ENCODE results near the gene CHD5. TPM values are rescaled to one million over a fixed set of nuclear protein-coding genes. Genes with fewer than 3 reads are reported as not detected.
"Not testable (repeated sequence)": the region's sequence is repeated elsewhere in the genome, so short reads cannot be mapped to it uniquely, and the experiment has no call there.

Gene CHD5
- polyA plus RNA-seq, 4 donors: 0.21 to 0.43 (median 0.35) TPM

DNA sequence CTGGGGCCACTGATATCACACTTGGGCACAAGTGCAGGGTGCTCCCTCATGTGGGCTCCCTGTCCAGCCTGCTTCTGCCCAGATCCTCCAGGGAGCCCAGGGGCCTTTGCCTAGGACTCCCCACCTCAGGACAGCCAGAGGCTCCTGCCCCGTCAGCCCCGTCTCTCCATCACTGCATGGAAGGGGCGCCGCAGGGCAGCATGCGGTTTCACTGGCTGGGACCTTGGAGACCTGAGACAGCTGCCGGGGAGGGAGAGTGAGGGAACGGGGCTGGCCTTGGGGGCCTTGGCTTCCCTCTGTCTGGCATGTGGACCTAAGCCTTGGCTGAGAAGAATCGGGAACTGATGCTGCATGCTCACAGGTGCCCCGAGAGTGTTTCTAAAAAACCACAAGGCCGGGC is 87.9 kb downstream of the CHD5 start:
- DNase-seq (ENCODE audit: low read depth in 4 of 4, low spot score in 3 of 4): no peak

DNA sequence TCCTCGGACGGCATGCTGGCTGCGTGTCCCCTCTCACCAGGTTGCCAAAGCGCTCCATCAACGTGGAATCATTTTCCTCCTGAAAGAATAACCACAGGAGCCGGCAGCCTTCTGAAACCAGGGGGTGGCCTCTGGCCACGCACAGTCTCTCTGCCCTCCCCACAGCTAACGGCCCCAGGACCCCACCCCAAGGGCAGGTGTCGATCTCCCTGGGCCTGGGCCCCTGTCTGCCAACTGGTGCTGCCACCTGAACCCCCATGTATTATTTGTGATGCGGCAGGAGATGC is 88.4 kb downstream of the CHD5 start:
- no peak for DNase-seq (ENCODE audit: low read depth in 4 of 4, low spot score in 3 of 4)

DNA sequence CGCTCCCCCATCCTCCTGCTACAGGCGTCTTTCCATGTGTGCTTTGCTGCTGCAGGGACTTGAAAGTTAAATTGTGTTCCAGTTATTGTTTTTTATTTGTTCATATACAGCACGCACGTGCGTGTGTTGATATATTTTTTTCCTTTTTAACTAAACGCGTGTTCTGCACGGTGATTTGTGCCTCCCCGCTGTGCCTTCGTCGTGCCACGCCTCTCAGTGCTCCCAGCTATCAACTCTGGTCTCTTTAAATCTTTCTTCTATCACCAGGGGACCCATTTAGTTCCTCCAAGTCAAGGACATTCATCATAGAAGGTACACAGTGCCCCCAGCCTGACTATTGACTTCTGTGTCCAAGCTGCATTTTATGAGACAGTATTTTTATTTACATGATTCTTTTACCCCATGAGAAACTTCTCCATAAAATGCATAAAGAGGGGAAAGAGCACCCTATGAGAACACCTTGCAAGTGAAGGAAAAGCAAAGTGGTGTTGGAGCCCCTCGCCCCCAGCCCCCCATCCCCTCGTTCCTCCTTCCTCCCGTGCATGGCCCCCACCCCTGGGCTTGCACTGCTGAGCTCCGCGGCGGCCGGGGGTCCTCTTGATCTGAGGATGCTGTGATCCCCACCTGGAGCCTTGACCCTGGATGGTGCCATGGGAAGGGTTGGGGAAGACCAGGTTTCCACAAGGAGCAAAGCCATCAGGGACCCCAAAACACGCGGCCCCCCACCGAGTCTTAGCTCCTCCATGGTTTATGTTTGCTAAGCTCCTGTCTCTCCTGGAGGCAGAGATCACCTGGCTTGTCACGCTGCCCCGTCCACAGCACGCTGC is 88.9 kb downstream of the CHD5 start:
- DNase-seq (ENCODE audit: low read depth in 4 of 4, low spot score in 3 of 4): no peak

DNA sequence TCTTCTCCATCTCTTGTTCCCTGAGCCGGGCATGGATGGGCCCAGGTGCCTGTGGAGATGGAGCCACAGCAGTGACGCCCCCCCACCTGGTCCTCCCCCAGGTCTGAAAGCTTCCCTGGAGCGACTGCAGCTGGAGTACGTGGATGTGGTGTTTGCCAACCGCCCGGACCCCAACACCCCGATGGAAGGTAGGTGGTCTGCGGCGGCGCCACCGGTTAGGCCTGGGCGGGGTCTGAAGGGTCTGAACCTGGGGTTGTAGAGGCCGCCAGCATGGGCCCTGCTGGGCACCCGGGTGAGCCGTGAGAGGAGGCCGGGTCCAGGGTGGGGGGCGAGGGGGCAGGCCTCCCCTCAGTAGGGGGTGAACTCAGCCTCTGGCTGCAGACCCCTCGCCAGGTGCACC is 89.8 kb downstream of the CHD5 start:
- DNase-seq (ENCODE audit: low read depth in 4 of 4, low spot score in 3 of 4): no peak

DNA sequence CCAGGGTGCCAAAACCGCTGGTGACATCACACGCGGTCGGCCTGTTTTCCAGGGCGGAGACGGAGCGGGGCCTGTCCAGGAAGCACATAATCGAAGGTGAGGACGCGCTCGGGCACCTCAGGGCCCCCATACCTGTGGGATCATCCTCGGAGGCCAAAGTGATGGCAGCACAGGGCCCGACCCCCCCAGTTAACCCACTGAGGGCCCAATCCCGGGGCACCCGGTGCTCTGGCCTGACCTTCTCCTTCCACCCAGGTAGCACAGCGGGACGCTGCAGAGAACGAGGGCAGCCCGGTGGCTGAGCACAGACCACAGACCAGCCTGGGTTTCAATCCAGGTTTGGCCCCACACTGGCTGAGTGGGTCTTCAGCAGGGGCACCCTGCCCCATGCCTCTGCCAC is 91.2 kb downstream of the CHD5 start:
- no peak for DNase-seq (ENCODE audit: low read depth in 4 of 4, low spot score in 3 of 4)

DNA sequence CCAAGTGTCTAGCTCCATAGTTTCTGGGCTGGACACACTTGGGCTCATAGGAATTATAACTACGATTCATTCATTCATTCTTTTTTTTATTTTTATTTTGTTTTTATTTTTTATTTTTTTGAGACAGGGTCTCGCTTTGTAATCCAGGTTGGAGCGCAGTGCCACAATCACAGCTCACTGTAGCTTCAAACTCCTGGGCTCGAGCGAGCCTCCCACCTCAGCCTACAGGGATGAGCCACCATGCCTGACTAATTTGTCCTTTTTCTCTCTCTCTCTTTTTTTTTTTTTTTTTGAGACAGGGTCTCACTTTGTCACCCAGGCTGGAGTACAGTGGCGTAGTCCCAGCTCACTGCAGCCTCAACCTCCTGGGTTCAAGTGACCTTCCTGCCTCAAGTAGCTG is 92.2 kb downstream of the CHD5 start:
- no peak for DNase-seq (ENCODE audit: low read depth in 4 of 4, low spot score in 3 of 4)

DNA sequence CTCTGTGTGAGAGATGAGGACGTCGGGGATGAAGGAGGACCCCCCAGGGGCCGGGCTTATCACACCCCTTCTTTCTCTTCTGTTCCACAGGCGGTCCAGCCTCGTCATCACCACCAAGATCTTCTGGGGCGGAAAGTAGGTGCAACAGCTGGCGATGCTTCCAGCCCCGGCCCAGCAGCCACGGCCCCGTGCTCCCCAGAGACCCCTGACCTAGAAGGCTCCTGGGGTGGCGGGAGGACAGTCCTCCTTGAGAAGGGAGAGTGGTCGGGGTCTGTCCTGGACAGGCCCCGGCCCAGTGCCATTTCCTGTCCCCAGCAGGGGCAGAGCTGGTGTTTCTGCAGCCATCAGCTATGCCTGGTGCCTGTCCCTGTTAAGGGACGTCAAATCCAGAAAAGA is 92.7 kb downstream of the CHD5 start:
- DNase-seq (ENCODE audit: low read depth in 4 of 4, low spot score in 3 of 4): no peak

DNA sequence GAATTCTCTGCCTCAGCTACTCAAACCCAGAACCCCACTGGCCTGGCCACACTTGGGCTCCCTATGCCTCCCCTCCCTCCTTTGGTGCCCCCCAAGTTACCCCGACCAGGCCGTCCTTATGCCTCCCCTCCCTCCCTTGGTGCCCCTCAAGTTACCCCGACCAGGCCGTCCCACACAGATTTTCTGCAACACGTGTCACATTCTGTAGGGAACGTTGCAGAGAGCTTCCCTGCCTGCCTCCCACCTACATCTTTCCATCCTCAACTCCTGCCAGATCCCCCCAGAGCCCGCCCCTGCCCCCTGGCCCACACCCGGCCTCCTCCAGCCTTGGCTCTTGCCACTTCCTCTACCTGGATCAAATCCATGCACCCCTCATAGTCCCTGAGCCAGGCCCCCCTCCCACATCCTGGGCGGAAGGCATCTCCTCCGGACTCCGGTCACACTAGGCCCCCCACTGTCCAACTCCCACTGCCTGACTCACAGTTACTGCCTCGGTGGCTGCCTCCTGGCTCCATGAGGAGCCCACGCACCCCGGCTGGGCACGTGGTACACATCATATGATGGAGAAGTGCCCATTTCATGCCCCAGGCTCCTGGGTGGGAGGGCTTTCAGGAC is 93.3 kb downstream of the CHD5 start:
- DNase-seq (ENCODE audit: low read depth in 4 of 4, low spot score in 3 of 4): no peak

DNA sequence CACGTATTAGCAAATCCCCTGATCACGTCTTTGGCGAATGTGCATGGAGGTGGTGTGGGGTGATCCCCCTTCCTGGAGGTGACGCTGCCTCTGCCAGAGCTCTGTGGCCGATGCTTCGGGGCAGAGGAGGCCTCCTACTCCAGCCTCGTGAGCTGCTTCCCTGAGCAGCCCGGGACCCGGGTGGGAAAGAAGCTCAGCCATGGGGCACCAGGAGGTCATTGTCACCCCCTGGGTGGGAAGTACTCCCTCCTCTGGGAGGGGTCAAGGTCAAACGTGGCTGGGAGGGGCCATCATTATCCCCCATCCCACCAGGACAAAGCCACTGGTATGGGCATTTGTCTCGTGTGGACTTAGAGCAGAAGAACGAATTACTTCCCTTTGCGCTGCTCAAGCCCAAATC is 93.8 kb downstream of the CHD5 start:
- no peak for DNase-seq (ENCODE audit: low read depth in 4 of 4, low spot score in 3 of 4)

DNA sequence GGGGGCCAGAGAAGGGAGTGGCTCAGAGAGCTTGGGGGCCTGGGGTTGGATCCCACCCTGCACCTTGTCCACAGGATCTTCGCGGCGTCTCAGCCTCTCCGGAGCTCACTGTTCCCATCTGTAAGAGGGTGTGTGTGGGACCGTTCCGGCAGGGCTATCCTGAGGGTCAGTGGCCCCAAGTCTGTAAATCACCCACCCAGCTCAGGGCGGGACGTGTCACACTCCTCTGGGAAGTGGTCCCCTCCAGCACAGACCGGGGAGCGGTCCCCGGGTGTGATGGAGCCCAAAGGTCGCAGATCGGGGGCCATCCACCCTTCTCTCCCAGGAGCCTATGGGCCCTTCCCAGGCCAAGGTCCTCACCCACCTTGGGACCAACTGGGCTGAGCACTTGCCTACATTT is 94.5 kb downstream of the CHD5 start:
- DNase-seq (ENCODE audit: low read depth in 4 of 4, low spot score in 3 of 4): no peak

DNA sequence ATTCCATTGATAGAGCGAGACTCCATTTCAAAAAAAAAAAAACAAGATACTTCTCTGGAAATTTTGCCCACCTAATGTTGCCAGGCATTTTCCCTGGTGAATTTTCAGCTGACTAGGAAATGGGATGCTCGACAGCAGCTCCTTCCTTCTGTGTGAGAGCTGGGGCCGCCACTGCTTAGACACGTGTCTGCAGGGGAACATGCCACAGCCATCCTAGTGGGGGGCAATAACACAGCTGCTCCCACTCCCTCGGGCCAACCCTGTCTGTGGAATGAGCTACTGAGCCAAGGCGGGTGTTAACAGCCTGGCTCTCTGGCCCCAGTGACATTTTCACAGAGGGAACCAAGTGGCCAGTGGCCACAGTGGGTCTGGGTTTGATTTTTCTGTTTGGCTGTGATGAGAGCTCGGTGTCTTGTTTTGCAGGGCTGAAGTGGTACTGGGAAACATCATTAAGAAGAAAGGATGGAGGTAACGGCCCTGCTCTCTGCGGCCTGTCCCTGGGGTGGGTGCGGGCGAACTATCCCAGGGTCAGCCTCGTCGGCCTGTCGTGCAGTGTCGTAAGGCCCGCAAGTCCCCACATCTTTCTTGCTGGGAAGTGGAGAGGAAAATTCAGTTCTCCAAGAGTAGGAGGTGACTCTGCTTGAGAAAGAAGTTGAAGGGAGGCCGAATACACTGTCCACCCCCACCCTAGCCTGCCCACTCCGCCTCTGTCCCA is 95.2 kb downstream of the CHD5 start:
- no peak for DNase-seq (ENCODE audit: low read depth in 4 of 4, low spot score in 3 of 4)

DNA sequence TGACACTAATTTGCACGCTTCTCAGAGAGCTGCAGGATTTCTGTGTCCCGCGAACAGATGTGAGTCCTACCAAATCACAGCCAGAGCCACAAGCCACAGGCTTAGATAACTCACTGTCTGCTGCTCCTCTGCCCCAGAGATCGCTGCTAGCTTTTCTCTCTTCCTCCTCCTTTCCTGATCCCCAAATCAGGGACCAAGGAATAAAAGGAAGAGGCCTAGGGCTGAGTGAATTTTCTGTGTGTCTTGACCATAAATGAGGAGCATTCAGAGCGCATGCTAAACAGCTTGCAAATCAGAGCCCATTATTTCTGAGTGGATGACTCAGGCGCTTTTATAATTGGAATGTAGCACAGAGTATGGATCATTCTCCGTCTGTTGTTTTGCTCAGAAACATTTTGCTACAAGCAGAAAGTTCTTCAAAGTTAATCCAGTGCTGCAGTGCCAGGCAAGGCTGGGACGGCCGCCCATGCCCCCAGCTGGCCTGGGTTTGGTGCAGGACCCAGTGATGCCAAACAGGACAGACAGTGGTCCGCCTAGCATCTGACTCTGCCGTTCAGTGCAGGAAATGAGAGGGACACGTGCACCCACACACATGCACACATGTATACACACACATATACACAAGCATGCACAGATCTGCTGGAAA is 96.2 kb downstream of the CHD5 start:
- no peak for DNase-seq (ENCODE audit: low read depth in 4 of 4, low spot score in 3 of 4)

DNA sequence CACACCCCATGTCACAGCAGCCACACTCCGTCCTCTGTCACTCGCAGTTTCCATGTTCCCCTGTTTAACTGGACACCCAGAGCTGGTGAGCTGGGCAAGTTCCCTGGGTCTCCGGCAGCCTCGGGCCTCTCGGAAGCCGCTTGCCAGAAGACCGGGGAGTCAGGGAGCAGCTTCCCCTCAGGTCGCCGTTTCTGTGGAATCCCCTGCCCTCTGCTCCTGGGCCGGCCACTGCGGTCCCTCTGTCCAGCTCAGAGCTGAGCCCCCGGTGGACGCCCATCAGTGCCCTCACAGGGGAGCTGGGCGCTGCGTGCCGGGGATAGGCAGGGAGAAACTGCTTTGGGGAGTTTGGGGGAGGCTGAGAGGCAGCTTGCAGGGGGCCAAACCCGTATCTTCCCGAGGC is 96.7 kb downstream of the CHD5 start:
- DNase-seq (ENCODE audit: low read depth in 4 of 4, low spot score in 3 of 4): no peak

DNA sequence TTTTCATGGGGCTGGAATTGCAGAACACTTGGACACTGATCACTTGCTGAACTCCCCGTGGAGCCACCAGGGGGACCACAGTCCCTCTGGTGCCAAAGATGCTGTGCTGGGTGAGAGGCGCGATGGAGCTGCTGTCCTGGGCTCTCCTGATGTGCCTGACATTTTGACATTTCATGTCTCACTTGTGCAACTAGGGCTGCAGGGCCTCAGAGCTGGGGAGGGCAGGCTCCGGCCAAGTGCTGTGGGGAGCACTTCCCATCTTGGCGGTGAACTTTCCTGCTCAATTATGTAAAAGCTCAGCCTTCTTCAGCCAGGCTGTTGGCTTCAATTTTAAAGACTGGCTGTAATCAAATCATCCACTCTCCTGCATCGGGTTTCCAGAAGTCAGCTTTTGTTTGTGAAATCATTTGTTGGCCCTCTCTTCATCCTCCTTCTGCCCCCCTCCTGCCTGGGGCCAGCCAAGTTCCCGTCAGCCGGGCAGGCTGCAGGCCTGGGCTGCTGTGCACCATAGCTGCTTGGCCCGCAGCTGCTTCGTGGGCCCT is 97.6 kb downstream of the CHD5 start:
- no peak for DNase-seq (ENCODE audit: low read depth in 4 of 4, low spot score in 3 of 4)

DNA sequence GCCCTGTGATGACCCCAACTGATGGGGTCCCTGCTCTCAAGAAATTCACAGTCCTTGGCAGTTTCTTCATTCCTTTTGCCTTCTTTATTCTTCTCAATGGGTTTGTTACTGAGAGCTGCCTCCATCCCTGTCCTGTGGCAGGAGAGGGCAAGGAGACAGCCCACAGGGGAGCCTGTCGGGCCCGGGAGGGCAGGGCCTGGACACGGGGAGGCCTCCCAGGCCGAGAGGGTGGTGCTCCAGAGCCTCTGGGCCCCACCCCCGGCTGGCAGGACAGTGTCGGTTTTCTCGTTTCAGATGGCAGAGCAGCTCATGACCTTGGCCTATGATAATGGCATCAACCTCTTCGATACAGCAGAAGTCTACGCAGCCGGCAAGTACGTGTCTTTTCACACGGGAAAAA is 98.2 kb downstream of the CHD5 start:
- no peak for DNase-seq (ENCODE audit: low read depth in 4 of 4, low spot score in 3 of 4)

DNA sequence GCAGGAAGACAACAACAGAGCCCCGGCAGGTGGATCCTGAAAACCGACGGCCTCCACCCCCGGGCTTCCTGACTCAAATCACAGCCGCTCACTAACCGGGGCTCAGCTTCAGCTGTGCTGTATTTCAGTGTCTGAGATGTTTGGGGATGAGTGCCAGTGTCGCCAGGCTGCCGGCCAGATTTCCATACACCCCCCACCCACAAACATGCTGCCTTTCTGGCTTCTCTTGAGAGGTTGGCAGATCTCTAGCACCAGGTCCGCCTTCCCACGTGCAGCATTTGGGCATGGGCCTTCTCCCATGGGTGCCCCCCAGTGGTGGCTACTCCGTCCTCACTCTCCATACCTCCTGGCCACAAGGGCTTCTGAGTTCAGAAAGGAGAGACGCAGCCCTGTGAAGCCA is 99.7 kb downstream of the CHD5 start:
- no peak for DNase-seq (ENCODE audit: low read depth in 4 of 4, low spot score in 3 of 4)

DNA sequence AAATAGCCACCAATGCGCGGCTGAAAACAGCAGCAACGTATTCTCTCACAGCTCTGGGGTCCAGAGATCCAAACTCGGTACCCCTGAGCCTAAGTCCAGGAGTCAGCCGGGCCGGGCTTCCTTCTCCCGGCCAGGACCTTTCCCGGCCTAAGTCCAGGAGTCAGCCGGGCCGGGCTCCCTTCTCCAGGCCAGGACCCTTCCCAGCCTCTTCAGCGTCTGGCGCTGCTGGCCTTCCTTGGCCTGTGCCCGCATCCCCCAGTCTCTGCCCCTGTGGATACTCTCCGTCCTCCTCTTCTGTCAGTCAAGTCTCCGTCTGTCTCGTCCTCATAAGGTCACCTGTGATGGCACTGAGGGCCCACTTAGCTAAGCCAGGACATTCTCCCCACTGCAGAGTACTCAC is 102.2 kb downstream of the CHD5 start:
- DNase-seq (ENCODE audit: low read depth in 4 of 4, low spot score in 3 of 4): no peak

DNA sequence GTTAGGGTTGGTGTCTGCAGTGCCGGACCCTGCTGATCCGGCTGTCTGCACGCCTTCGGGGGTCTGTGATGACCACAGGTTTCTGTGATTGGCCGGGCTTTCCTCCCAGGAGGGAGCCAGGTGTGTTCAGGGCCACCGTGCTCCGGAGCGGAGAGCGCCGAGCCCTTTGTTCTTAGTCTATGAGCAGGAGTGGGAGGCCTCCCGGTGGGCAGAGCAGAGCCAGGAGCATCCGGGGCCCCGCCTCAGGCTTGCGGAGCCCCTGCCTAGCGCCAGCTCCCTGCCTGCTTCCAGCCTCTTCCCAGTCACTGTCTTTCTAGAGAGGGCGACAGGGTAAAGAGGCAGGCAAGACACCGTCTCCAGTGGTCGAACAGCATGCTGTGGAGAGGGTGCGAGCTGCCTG is 102.6 kb downstream of the CHD5 start:
- no peak for DNase-seq (ENCODE audit: low read depth in 4 of 4, low spot score in 3 of 4)

DNA sequence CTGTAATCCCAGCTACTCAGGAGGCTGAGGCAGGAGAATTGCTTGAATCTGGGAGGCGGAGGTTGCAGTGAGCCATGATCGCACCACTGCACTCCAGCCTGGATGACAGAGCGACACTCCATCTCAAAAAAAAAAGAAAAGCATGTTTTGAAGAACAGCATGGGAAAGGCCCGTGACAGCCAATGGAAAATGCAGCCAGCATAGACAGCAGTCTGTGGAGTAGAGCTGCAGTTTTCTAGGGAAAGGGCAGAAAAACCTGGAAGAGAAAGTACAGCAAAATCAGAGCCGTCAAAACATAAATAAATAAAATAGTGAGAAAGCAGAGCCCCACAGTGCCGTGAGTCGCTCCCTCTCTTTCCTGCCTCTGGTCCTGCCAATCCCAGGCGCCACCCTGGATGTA is 103.1 kb downstream of the CHD5 start:
- not testable (repeated sequence) for DNase-seq (ENCODE audit: low read depth in 4 of 4, low spot score in 3 of 4)

DNA sequence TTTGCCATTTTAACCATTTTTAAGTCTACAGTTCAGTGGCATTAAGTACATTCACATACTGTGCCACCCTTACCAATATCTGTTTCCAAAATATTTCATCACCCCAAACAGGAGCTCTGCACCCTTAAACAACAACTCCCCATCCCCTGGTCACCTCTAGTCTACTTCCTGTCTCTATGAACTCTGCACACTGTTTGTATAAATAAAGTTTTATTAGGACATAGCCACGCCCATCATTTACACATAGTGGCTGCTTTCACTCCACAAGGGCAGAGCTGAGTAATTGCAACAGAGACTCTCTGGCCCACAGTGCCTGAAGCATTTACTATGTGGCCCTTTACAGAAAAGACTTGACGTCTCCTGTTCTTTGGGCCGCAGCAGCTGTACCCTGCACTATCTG is 104.4 kb downstream of the CHD5 start:
- DNase-seq (ENCODE audit: low read depth in 4 of 4, low spot score in 3 of 4): no peak

DNA sequence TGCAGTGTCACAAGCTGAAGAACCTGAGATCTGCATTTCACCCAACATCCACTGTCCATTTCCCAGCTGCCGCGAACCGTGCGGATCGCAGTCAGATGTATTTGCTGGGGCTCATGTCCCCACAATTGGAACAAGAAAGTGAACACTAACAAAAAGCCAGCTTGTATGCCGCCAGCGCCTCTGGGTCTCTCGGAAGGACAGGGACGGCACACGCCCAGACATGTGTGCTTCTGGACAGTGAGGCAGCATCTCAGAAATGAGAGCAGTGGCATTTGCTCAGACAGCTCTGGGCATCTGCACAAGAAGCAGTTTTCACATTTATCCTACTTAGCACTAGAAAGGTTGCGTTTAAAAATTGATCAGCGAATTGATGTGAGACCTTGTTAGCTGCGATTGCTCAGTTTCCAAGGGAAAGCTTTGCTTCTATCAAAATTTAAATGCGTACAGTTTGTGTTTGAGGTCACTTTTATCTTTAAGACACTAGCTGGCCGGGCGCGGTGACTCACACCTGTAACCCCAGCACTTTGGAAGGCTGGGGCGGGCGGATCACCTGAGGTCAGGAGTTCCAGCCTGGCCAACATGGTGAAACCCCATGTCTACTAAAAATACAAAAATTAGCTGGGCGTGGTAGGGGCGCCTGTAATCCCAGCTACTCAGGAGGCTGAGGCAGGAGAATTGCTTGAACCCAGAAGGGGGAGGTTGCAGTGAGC is 105.8 kb downstream of the CHD5 start:
- no peak for DNase-seq (ENCODE audit: low read depth in 4 of 4, low spot score in 3 of 4)

Measured in right renal pelvis (tissue), 4 donors.